ENCODE measurements around the gene CYP27B1. TPM values are rescaled to one million over a fixed set of nuclear protein-coding genes. Genes with fewer than 3 reads are reported as not detected.

The CYP27B1 gene
- total and polyA plus RNA-seq, 8 donors: 0.58 to 4.7 (median 1.5) TPM

DNA sequence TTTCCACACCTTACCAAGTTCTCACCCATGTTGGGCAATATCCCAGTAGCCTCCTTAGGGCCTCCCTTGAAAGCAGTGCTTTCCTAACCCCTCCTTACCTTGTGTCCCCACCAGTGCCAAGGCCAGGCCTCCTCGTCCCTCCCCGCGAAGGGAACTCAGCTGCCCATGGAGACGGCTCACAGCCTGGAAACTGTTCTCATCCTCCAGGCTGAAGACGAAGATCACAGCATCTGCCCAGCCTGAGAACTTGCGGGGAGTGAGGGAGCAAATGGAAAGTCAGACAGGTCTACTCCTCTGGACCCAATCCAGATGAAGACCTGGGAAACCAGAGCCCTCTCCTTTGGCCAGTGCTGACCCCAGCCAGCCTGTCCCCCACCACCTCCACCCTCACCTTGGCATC, 33.0 kb downstream of the CYP27B1 start:
- TF ChIP-seq, protein P1, sequence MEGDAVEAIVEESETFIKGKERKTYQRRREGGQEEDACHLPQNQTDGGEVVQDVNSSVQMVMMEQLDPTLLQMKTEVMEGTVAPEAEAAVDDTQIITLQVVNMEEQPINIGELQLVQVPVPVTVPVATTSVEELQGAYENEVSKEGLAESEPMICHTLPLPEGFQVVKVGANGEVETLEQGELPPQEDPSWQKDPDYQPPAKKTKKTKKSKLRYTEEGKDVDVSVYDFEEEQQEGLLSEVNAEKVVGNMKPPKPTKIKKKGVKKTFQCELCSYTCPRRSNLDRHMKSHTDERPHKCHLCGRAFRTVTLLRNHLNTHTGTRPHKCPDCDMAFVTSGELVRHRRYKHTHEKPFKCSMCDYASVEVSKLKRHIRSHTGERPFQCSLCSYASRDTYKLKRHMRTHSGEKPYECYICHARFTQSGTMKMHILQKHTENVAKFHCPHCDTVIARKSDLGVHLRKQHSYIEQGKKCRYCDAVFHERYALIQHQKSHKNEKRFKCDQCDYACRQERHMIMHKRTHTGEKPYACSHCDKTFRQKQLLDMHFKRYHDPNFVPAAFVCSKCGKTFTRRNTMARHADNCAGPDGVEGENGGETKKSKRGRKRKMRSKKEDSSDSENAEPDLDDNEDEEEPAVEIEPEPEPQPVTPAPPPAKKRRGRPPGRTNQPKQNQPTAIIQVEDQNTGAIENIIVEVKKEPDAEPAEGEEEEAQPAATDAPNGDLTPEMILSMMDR (IDR thresholded peaks at IDR 0.05): no peak
- Histone ChIP-seq H3K4me3 (no peak overlapping the region), H3K27ac (no peak overlapping the region), H3K9me3 (no peaks in the 10 kb centered on the region), H3K36me3 (peaks cover 0 to 69% of the 10 kb centered on the region in 2 donors), H3K4me1 (peaks cover 13 to 30% of the 10 kb centered on the region in 2 donors), H3K27me3 (peaks cover 37 to 64% of the 10 kb centered on the region in 2 donors)
- ATAC-seq (no peak), DNase-seq (peak in 1 of 4 donors; percentile 54)
- intact Hi-C loops (cut with DNase I): no loop called here

DNA sequence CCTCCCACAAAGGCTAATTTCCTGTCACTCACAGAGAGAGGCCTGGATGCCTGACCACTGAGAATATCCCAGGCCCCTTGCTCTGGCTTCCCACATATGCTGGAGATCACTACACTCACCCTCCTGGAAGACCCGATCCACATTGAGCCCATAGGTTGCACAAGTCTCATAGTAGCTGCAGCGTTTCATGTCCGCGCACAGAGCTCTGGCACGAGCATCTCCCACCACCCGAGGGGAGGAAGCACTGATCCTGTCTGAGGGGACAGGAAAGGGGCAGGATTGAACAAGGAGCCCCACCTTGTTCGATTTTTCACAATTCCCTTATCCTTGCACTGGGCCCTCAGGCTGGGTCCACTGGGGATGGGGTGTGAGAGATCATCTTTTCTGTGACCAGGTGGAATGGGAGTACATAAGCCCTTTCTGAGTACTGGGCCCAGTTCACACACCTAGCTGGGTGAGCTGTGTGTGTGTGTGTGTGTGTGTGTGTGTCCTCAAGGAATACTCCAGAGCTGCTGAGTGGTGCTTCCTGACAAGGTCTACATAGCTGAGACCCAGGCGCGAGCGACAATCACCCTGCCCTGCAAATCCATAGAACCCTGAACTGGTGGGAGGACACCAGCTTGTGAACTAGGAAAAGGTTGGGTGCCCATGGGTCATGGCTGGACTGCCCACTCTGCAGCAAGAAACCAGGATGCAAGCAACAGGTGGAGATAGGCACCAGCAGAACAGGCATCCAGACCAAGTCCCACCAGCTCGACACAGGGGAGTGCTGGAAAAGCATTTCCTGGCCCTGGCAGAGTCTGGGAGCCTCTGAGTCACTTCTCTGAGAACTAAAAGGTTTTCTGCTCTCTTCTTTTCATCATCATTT, 33.9 kb downstream of the CYP27B1 start:
- TF ChIP-seq, protein P1 (IDR thresholded peaks at IDR 0.05): no peak
- H3K27me3 ChIP-seq: peaks cover 30 to 55% of the 10 kb centered on the region in 2 donors
- no peak overlapping the region for H3K4me3 ChIP-seq
- no peak for DNase-seq
- no peak for ATAC-seq
- intact Hi-C loops (cut with DNase I): no loop called here
- peaks cover 9 to 24% of the 10 kb centered on the region in 2 donors for H3K4me1 ChIP-seq
- H3K27ac ChIP-seq: no peak overlapping the region
- H3K9me3 ChIP-seq: no peaks in the 10 kb centered on the region
- H3K36me3 ChIP-seq: peaks cover 0 to 77% of the 10 kb centered on the region in 2 donors

DNA sequence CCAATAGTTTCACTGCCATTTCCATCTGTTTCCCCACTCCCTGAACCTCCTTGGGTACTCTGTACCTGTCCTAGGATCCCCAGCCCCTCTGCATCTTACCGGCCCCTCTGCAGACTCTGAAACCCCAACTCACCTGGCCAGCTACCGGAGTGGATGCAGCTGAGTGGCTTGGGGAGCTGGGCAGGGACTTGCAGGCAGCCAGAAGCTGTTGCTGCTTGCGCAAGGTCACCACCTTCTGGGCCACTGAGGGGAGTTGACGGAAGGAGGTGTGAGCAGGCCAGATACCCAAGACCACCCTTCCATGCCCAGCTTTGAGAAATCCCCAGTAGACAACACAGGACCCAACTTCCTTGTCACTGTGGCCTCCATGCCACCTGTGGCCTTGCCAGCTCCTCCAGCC, 34.6 kb downstream of the CYP27B1 start:
- no peak for ATAC-seq
- Histone ChIP-seq H3K9me3 (no peaks in the 10 kb centered on the region), H3K36me3 (peaks cover 0 to 80% of the 10 kb centered on the region in 2 donors), H3K27ac (no peak overlapping the region), H3K4me1 (peaks cover 2 to 17% of the 10 kb centered on the region in 2 donors), H3K27me3 (peaks cover 23 to 50% of the 10 kb centered on the region in 2 donors), H3K4me3 (no peak overlapping the region)
- no peak for DNase-seq
- TF ChIP-seq, protein P1 (IDR thresholded peaks at IDR 0.05): no peak
- intact Hi-C loops (cut with DNase I): no loop called here

DNA sequence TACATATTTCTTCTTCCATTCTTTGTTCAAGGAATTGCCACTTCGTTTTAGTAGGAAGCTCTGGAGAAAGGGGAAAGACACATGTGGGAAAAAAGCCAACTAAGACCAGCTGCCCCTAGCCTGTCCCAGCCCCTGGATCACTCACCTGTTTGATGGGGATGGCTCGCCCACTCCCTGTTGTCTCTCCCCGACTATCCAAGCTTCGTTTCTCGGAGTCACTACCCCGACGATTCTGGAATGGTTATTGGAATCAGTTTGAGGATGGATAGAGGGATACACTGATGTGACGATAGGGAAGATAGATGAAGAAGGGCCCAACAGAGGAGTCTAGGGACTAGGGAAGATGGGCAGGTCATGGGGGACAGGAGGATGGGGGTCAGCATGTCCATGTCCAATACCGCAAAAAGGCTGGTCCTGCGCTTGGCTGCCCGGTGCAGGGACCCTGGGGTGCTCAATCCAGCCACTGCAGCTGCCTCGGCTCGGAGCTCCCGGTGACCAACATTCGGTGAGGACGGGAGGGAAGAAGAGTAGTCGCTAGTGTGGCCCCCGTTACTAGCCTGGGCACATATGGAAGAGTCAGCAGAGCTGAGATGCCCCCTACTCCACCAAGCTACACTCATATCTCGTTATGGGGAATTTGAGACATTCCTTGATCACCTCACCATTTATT, 35.3 kb downstream of the CYP27B1 start:
- H3K27ac ChIP-seq: no peak overlapping the region
- TF ChIP-seq, protein P1 (IDR thresholded peaks at IDR 0.05): no peak
- H3K4me3 ChIP-seq: no peak overlapping the region
- intact Hi-C loops (cut with DNase I): no loop called here
- peak in 1 of 4 donors; percentile 49 for DNase-seq
- H3K4me1 ChIP-seq: peaks cover 6 to 11% of the 10 kb centered on the region in 2 donors
- no peak for ATAC-seq
- no peaks in the 10 kb centered on the region for H3K9me3 ChIP-seq
- H3K27me3 ChIP-seq: peaks cover 16 to 47% of the 10 kb centered on the region in 2 donors
- peaks cover 0 to 83% of the 10 kb centered on the region in 2 donors for H3K36me3 ChIP-seq
